Neutrophil (primary cell): Measurements from ENCODE around the gene RXFP3.
"Not testable (repeated sequence)": the region's sequence is repeated elsewhere in the genome, so short reads cannot be mapped to it uniquely, and the experiment has no call there.

ENCODE experiments used
- H3K27ac ChIP-seq: fragments of 200-600 bp; sonication (generic); 2 replicates; pipeline ENCODE4 v1.5.1; 2016; ENCODE audit warnings: mild to moderate bottlenecking, moderate library complexity
- H3K27me3 ChIP-seq: fragments of 200-600 bp; sonication (generic); 2 replicates; pipeline ENCODE4 v1.6.0; 2016; ENCODE audit warnings: mild to moderate bottlenecking
- H3K36me3 ChIP-seq: fragments of 200-600 bp; sonication (generic); 2 replicates; pipeline ENCODE4 v1.5.1; 2017
- H3K4me1 ChIP-seq, 2 experiments: fragments of 200-600 bp in 1 of 2; sonication (generic) in 1 of 2; 1 replicate in 1 of 2; 2 replicates in 1 of 2; pipeline versions ENCODE4 v1.5.1 to v1.6.1; 2013 to 2016; ENCODE audit warnings: low read depth in 1 of 2, low read length in 1 of 2, mild to moderate bottlenecking in 1 of 2, moderate library complexity in 1 of 2; ENCODE audit not compliant: control insufficient read depth in 1 of 2, insufficient read depth in 1 of 2
- H3K4me3 ChIP-seq, 2 experiments: fragments of 200-600 bp in 1 of 2; sonication (generic) in 1 of 2; 1 replicate in 1 of 2; 2 replicates in 1 of 2; pipeline ENCODE4 v1.5.1; 2013 to 2016; ENCODE audit warnings: low read depth in 1 of 2, low read length in 1 of 2, mild to moderate bottlenecking in 1 of 2, moderate library complexity in 1 of 2
- H3K9me3 ChIP-seq: fragments of 200-600 bp; sonication (generic); 2 replicates; pipeline ENCODE4 v1.5.1; 2016
- CTCF ChIP-seq: fragments of 200-600 bp; sonication (generic); IDR thresholded peaks from 2 replicates; pipeline ENCODE4 v1.5.1; 2016; ENCODE audit warnings: antibody characterized with exemption

RXFP3 gene

DNA sequence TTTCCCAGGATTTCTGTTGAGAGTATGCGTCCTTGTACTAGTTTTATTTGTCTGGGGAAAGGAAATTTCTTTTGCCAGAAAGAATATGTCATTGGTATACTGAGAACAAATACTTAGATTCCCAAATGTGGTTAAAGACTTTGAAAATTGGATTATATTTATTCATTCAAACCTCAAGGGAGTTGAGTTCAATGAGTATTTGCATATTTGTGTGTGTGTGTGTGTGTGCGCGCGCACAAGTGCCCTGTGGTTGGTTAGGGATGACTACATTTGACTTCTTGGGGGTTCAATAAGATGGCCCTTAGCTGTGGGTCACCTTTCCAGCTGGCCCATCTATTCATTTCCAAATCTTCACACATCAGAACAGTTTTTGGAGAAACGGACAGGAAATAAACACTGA is 4.9 kb downstream of the RXFP3 start:
- no peak for TF ChIP-seq CTCF
- no peaks in the 10 kb centered on the region for H3K36me3 ChIP-seq
- peaks cover 96% of the 10 kb centered on the region for H3K27me3 ChIP-seq
- H3K4me1 ChIP-seq: peaks cover 0 to 7% of the 10 kb centered on the region in 2 experiments
- no peak overlapping the region for H3K4me3 ChIP-seq
- H3K9me3 ChIP-seq: no peaks in the 10 kb centered on the region
- H3K27ac ChIP-seq: no peak overlapping the region

DNA sequence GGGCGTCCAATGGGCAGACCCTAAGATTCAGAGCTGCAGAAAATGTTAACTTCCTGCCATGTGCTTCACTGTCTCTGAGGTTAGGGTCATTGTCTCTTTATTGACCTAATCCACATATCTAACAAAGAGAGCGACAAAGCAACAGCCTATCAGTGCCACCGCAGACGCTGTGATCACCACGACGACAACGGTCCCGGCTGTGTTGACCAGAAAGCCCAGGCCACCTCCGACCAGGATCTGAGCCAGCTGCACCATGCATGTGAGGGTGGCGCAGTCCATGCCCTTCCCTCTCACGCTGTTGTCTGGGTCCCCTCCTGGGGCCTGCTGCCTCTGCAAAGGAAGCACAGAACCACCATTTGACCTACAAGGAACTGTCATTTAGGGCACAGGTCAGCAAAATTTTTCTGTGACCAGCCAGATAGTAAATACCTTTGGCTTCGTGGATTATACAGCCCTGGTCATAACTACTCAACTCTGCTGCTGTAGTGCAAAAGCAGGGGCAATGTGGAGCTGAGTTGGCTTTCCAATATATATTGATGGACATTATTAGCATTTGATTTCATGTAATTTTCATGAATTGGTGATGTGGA is 8.5 kb downstream of the RXFP3 start:
- TF ChIP-seq CTCF: no peak
- Histone ChIP-seq H3K27me3 (peaks cover 95% of the 10 kb centered on the region), H3K36me3 (no peaks in the 10 kb centered on the region), H3K4me3 (no peak overlapping the region), H3K4me1 (no peaks in the 10 kb centered on the region), H3K9me3 (no peaks in the 10 kb centered on the region), H3K27ac (no peak overlapping the region)

DNA sequence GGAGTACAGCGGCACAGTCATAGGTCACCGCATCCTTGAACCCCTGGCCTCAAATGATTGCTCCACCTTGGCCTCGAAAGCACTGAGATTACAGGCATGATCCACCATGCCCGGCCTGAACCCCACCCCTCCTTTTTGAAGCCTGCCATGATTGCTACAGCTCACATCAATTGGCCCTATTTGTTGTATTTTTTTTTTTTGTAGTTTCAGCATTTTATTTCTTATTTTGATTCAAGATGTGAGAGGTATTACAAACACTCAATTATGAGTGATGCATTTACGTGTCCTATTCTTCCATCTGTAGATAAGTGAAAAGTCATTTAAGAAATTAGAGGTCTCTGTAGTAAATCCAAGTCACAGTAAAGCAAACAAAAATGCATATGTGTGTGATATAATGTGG is 16.0 kb downstream of the RXFP3 start:
- H3K4me3 ChIP-seq, H3K4me1 ChIP-seq, H3K36me3 ChIP-seq, H3K9me3 ChIP-seq, H3K27ac ChIP-seq: not testable (repeated sequence)
- peaks cover 33% of the 10 kb centered on the region for H3K27me3 ChIP-seq

DNA sequence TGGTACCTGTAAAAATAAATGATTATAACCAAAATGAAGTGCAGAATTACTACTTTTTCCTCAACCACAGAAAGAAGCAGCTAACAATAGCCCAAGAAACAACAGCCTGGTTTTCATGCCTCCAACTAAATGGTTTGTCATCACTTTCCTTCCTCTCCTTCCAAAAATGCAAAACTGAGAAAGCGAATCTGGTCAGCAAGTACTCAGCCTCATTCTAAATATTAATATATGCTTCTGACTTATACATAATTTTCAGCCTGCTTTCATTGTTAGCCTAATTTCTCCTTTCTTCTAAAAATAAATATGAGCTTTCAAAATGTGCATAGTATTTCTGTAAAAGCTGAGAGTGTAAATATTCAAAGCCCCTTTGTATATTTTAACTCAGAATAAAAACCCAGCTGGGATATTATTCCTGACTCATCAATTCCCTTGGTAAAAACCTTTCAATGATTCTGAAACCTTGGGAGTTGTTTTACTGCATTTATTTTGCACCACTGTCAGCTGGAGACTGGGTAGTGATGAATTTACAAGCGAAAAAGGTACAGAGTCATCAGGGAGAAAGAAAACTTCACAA is 21.5 kb downstream of the RXFP3 start:
- no peak for TF ChIP-seq CTCF
- H3K27ac ChIP-seq: no peak overlapping the region
- H3K9me3 ChIP-seq: no peaks in the 10 kb centered on the region
- H3K36me3 ChIP-seq: no peaks in the 10 kb centered on the region
- H3K27me3 ChIP-seq: peaks cover 16% of the 10 kb centered on the region
- no peaks in the 10 kb centered on the region for H3K4me1 ChIP-seq
- H3K4me3 ChIP-seq: no peak overlapping the region

- Histone ChIP-seq H3K4me3 (no peak overlapping the region), H3K9me3 (no peaks in the 10 kb centered on the region), H3K27ac (no peak overlapping the region), H3K27me3 (peaks cover 16% of the 10 kb centered on the region), H3K36me3 (no peaks in the 10 kb centered on the region), H3K4me1 (no peaks in the 10 kb centered on the region)
- no peak for TF ChIP-seq CTCF
These were observed 22.0 kb downstream of the RXFP3 start for GRCh38 chr5:33958176-33958575.

DNA sequence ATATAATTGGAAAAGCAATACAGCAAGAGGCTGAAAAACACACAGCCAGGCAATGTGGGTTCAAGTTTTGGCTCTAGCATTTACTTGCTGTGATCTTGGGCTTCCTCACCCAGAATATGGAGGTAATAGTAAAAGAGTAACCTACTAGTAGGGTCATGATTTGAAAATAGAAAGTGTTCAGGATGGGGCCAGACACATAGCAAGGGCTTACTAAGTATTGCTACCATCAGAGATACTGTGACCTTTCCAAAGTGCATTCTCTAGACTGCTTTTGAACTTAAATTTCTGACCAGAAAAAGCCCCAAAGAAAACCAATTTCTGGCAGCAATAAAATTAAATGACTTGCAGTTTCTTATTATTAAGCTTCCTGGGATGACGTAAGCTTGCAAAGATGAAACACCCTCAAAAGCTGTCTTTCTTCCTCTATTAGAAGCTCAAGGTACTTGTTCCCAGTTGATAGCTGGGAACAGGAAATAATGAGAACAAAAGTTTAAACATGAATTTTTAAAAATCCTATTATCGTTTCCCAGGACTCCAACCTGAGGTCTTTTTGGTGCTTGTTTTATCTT is 28.0 kb downstream of the RXFP3 start:
- H3K4me1 ChIP-seq: no peaks in the 10 kb centered on the region
- no peaks in the 10 kb centered on the region for H3K36me3 ChIP-seq

More for the DNA sequence above, 28.0 kb downstream of the RXFP3 start:
- Histone ChIP-seq H3K9me3 (no peaks in the 10 kb centered on the region), H3K27ac (no peak overlapping the region), H3K4me3 (no peak overlapping the region), H3K27me3 (peaks cover 14% of the 10 kb centered on the region)
- TF ChIP-seq CTCF: no peak
